Spleen (tissue), 7 donors: ENCODE results near the gene NHERF1.

Experiments
- CTCF ChIP-seq, 11 experiments: fragments of 200-600 bp in 7 of 11; fragments of 450-650 bp in 4 of 11; sonication (generic) in 4 of 11; IDR thresholded peaks in 8 of 11; conservative IDR thresholded peaks in 3 of 11; 1 replicate in 7 of 11; 2 replicates in 4 of 11; pipeline versions ENCODE4 v1.4.0 to v1.8.0; 2016 to 2021; ENCODE audit warnings: antibody characterized with exemption in 11 of 11, inconsistent platforms in 4 of 11, mild to moderate bottlenecking in 1 of 11
- POLR2A ChIP-seq, 3 donors: fragments of 450-650 bp; IDR thresholded peaks; one replicate each; pipeline ENCODE4 v1.5.1; 2017; ENCODE audit warnings: antibody characterized with exemption in 3 of 3, mild to moderate bottlenecking in 1 of 3
- POLR2AphosphoS5 ChIP-seq, 3 donors: sonication (generic); formaldehyde crosslinking; IDR thresholded peaks; one replicate each; pipeline ENCODE4 v1.5.1; 2017; ENCODE audit warnings: antibody characterized with exemption in 3 of 3
- donor health status: DM: no; HTN: no; CAD: no; lungs with moderate emphysema.
- donor health status: DM: no; HTN: no; CAD: no.
- donor health status: DM: no; HTN: no; CAD: no.

GRCh38 chr17:74807925-74808324 lies 59.5 kb downstream of the NHERF1 start:
- TF ChIP-seq CTCF (IDR thresholded peaks at IDR 0.05 in 8 of 11, conservative IDR thresholded peaks at IDR 0.05 in 3 of 11) (no peak), POLR2A (IDR thresholded peaks at IDR 0.05) (no peak), POLR2AphosphoS5 (IDR thresholded peaks at IDR 0.05) (no peak)
